ENCODE data around the gene ALLC.
"Not testable (repeated sequence)": the region's sequence is repeated elsewhere in the genome, so short reads cannot be mapped to it uniquely, and the experiment has no call there.

DNA sequence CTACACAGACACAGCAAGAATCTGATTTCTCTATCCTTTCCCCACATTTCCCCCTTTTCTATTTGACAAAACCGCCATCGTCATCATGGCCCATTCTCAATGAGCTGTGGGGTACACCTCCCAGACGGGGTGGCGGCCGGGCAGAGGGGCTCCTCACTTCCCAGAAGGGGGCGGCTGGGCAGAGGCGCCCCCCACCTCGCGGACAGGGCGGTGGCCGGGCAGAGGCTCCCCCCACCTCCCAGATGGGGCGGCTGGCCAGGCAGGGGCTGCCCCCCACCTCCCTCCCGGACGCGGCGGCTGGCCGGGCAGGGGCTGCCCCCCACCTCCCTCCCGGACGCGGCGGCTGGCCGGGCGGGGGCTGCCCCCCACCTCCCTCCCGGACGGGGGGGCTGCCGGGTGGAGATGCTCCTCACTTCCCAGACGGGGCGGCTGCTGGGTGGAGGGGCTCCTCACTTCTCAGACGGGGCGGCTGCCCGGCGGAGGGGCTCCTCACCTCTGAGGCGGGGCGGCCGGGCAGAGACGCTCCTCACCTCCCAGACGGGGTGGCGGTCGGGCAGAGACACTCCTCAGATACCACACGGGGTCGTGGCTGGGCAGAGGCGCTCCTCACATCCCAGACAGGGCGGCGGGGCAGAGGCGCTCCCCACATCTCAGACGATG lies 42.3 kb upstream of the ALLC start:
- TF ChIP-seq EZH2phosphoT487 (conservative IDR thresholded peaks at IDR 0.05; ENCODE audit: low read length) = not testable (repeated sequence)
- TF ChIP-seq, protein P1, sequence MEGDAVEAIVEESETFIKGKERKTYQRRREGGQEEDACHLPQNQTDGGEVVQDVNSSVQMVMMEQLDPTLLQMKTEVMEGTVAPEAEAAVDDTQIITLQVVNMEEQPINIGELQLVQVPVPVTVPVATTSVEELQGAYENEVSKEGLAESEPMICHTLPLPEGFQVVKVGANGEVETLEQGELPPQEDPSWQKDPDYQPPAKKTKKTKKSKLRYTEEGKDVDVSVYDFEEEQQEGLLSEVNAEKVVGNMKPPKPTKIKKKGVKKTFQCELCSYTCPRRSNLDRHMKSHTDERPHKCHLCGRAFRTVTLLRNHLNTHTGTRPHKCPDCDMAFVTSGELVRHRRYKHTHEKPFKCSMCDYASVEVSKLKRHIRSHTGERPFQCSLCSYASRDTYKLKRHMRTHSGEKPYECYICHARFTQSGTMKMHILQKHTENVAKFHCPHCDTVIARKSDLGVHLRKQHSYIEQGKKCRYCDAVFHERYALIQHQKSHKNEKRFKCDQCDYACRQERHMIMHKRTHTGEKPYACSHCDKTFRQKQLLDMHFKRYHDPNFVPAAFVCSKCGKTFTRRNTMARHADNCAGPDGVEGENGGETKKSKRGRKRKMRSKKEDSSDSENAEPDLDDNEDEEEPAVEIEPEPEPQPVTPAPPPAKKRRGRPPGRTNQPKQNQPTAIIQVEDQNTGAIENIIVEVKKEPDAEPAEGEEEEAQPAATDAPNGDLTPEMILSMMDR (IDR thresholded peaks at IDR 0.05; ENCODE audit: insufficient read depth, low read length, poor library complexity, severe bottlenecking) = not testable (repeated sequence)
